ENCODE data around the gene USP12.

DNA sequence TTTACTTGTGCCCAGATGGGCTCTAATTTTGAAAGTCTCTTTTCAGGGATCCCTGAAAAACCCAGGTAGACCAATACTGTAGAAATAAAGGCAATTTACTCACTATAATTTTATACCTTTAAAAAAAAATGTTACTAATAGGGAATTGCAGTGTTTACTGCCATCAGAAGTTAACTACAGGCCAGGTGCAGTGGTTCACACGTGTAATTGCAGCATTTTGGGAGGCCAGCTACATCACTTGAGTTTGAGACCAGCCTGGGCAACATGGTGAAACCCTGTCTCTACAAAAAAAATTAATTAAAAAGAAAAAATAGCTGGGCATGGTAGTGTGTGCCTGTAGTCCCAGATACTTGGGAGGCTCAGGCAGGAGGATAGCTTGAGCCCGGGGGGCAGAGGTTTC, 10.2 kb downstream of the USP12 start:
- TF ChIP-seq, protein P1, sequence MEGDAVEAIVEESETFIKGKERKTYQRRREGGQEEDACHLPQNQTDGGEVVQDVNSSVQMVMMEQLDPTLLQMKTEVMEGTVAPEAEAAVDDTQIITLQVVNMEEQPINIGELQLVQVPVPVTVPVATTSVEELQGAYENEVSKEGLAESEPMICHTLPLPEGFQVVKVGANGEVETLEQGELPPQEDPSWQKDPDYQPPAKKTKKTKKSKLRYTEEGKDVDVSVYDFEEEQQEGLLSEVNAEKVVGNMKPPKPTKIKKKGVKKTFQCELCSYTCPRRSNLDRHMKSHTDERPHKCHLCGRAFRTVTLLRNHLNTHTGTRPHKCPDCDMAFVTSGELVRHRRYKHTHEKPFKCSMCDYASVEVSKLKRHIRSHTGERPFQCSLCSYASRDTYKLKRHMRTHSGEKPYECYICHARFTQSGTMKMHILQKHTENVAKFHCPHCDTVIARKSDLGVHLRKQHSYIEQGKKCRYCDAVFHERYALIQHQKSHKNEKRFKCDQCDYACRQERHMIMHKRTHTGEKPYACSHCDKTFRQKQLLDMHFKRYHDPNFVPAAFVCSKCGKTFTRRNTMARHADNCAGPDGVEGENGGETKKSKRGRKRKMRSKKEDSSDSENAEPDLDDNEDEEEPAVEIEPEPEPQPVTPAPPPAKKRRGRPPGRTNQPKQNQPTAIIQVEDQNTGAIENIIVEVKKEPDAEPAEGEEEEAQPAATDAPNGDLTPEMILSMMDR (IDR thresholded peaks at IDR 0.05): no peak
- no peak for TF ChIP-seq POLR2A (IDR thresholded peaks at IDR 0.05)
